NCI-H128 (cell line): ENCODE results near the gene GRIN3B.

Source experiments
- DNase-seq: peaks from one replicate; lab custom pipeline; 2025; ENCODE audit not compliant: unreplicated experiment; lab: John Stamatoyannopoulos, UW

GRIN3B gene

DNA sequence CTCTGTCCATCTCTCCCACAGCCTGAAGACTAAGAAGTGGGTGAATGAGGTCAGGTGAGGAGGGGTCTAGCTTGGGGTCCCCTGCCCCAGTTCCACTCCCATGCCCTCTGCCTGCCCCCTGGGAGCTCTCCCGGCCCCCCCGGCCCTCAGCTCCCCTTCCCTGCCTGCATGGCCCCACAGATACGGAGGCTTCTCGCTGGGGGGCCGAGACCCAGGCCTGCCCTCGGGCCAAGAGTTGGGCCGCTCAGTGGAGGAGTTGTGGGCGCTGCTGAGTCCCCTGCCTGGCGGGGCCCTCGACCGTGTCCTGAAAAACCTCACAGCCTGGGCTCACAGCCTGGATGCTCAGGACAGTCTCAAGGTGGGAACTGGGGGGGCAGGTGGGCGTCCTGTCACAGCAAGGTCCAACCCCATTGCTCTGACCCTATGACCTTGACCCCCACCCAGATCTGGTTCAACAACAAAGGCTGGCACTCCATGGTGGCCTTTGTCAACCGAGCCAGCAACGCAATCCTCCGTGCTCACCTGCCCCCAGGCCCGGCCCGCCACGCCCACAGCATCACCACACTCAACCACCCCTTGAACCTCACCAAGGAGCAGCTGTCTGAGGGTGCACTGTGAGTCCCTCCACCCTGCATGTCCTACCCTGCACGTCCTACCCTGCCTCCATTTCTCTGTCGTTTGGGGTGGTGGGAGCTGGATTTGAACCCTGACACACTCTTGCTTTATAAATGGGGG lies 55.8 kb downstream of the GRIN3B start:
- no peak for DNase-seq

DNA sequence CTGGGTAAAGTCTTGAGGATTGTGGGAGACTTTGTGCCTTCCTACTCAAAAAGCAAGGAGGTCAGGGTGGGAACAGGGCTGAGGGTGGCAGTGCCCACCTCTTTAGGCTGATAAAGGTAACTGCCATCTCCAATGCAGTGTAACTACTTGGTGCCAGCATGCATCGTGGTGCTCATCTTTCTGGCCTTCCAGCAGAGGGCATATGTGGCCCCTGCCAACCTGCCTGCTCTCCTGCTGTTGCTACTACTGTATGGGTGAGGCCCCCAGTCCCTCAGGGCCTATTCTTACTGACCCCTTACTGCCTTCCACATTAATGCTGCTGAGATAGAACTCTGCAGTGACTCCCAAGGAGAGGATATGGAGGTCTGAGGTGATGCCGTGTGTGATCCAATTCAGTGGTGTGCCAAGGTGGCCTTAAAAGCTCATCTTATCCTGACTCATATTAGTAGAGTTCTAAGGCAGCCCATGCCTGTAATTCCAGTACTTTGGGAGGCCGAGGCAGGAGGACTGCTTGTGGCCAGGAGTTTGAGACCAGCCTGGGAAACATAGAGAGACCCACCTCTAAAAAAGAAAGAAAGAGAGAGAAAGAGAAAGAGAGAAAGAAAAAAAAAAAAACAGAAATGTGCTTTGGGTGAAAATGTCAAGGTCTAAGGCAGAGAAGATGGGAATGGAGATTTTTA lies 57.1 kb downstream of the GRIN3B start:
- no peak for DNase-seq

DNA sequence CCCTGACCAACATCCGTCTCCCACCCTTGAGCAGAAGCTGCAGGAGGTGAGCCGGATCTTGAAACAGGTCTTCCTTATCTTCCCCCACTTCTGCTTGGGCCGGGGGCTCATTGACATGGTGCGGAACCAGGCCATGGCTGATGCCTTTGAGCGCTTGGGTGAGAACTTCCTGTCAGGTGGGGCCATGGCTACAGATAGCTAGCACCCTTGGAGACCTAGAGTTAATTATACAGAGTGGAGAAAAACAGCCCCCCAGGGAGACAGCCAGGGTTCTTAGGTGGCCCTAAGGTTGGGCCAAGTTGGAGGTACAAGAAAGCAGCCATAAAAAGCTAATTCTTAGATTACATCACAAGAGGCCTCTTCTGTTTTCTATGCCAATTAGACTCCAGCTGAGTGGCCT lies 57.9 kb downstream of the GRIN3B start:
- DNase-seq: no peak
